Measurements from ENCODE around the gene CLDN14. TPM values are rescaled to one million over a fixed set of nuclear protein-coding genes. Genes with fewer than 3 reads are reported as not detected.

Gene CLDN14
- total RNA-seq, 1 donor from 2014 or later = not detected

GRCh38 chr21:36507397-36508018, 27.6 kb upstream of the CLDN14 start:
- Histone ChIP-seq H3K4me3 (no peak overlapping the region), H3K27ac (no peak overlapping the region), H3K4me1 (peaks cover 25% of the 10 kb centered on the region), H3K36me3 (no peaks in the 10 kb centered on the region), H3K27me3 (no peaks in the 10 kb centered on the region), H3K9me3 (no peaks in the 10 kb centered on the region)
- intact Hi-C loops (cut with DNase I) = no loop called here
- TF ChIP-seq POLR2A (IDR thresholded peaks at IDR 0.05) = no peak
- no peak for TF ChIP-seq CTCF (IDR thresholded peaks at IDR 0.05)
- no peak for DNase-seq (ENCODE audit: extremely low spot score in 2 of 2)

DNA sequence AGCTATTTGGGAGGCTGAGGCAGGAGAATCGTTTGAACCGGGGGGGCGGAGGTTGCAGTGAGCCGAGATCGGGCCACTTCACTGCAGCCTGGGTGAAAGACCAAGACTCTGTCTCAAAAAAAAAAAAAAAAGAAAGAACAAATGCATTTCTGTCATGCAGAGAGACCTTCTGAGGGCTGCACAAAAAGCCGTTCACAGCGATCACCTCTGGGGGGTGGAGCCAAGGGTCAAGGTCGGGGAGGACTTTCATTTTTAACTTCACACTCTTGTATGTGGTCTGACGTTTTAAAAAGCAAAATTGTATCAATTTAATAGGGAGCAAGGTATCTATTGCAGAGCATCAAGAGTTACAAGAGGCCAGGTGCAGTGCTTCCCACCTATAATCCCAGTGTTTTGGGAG, 26.6 kb upstream of the CLDN14 start:
- TF ChIP-seq CTCF (IDR thresholded peaks at IDR 0.05) (no peak), POLR2A (IDR thresholded peaks at IDR 0.05) (no peak), POLR2AphosphoS5 (IDR thresholded peaks at IDR 0.05; ENCODE audit: insufficient read depth in 1 of 2, low read depth in 1 of 2) (no peak)
- no peak for DNase-seq (ENCODE audit: extremely low spot score in 2 of 2)
- H3K36me3 ChIP-seq = no peaks in the 10 kb centered on the region
- no peak overlapping the region for H3K4me3 ChIP-seq
- H3K27me3 ChIP-seq = no peaks in the 10 kb centered on the region
- intact Hi-C loops (cut with DNase I) = no loop called here
- H3K9me3 ChIP-seq = no peaks in the 10 kb centered on the region
- H3K4me1 ChIP-seq = peaks cover 21% of the 10 kb centered on the region
- H3K27ac ChIP-seq = no peak overlapping the region

DNA sequence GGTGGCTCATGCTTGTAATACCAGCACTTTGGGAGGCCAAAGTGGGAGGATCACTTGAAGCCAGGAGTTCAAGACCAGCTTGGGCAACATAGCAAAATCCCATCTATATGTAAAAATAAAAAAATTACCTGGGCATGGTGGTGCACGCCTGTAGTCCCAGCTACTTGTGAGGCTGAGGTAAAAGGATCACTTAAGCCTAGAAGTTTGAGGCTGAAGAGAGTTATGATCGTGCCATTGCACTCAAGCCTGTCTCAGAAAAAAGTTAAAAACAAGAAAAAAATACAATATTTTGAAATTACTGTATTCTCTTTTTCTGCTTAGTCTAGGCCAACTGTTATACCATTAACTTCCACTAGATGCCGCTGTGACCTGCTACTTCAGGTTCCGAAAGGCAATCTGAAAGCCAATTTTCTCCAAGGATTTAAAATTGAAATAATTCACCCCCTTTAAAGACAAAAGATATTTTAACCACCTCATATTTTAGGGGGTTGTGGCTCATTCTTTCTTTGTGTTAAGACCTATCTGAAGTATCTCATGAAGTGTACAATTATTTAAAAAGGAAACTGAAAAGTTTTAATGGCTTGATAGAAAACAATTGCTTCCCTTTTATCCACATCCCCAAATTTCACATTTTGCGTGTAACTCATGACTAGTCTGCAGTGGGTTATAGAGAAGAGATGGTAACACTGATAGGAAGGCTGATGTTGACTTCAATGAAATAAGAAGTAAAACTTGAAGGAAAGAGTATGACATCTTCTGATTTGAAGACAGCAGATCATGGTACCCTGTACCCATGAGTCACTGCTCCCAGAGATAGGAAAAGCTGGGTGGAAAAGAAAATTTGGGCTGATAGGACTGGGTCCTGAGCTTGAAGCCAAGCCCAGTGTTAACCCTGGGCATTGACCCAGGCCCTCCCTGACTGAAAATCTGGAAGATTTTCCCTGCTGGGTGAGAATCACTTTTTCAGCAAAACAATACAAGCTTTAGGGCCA, 24.4 kb upstream of the CLDN14 start:
- no peak overlapping the region for H3K27ac ChIP-seq
- intact Hi-C loops (cut with DNase I) = loop anchor here (5.0 kb wide), 1 partner anchor 423 kb away; no protein-coding TSS in a partner anchor
- no peaks in the 10 kb centered on the region for H3K9me3 ChIP-seq
- H3K27me3 ChIP-seq = no peaks in the 10 kb centered on the region
- no peak for TF ChIP-seq POLR2A (IDR thresholded peaks at IDR 0.05)
- peak in 1 of 2 donors; percentile 15 for TF ChIP-seq POLR2AphosphoS5 (IDR thresholded peaks at IDR 0.05; ENCODE audit: insufficient read depth in 1 of 2, low read depth in 1 of 2)
- TF ChIP-seq CTCF (IDR thresholded peaks at IDR 0.05) = peak; percentile 56 to 90 (median 72)
- no peaks in the 10 kb centered on the region for H3K36me3 ChIP-seq
- no peak for DNase-seq (ENCODE audit: extremely low spot score in 2 of 2)
- H3K4me1 ChIP-seq = peaks cover 22% of the 10 kb centered on the region
- H3K4me3 ChIP-seq = no peak overlapping the region

- no peak overlapping the region for H3K4me3 ChIP-seq
- H3K36me3 ChIP-seq = no peaks in the 10 kb centered on the region
- intact Hi-C loops (cut with DNase I) = loop anchor here (5.0 kb wide), 1 partner anchor 425 kb away; no protein-coding TSS in a partner anchor
- TF ChIP-seq POLR2AphosphoS5 (IDR thresholded peaks at IDR 0.05; ENCODE audit: insufficient read depth in 1 of 2, low read depth in 1 of 2) (no peak), CTCF (IDR thresholded peaks at IDR 0.05) (no peak), POLR2A (IDR thresholded peaks at IDR 0.05) (no peak)
- H3K4me1 ChIP-seq = peaks cover 24% of the 10 kb centered on the region
- no peaks in the 10 kb centered on the region for H3K9me3 ChIP-seq
- no peak overlapping the region for H3K27ac ChIP-seq
- no peaks in the 10 kb centered on the region for H3K27me3 ChIP-seq
- DNase-seq (ENCODE audit: extremely low spot score in 2 of 2) = no peak
Observed at GRCh38 chr21:36502365-36502764, 22.4 kb upstream of the CLDN14 start.

GRCh38 chr21:36501589-36501892, 21.6 kb upstream of the CLDN14 start:
- no peaks in the 10 kb centered on the region for H3K27me3 ChIP-seq
- peaks cover 24% of the 10 kb centered on the region for H3K4me1 ChIP-seq
- TF ChIP-seq CTCF (IDR thresholded peaks at IDR 0.05) (no peak), POLR2AphosphoS5 (IDR thresholded peaks at IDR 0.05; ENCODE audit: insufficient read depth in 1 of 2, low read depth in 1 of 2) (no peak), POLR2A (IDR thresholded peaks at IDR 0.05) (no peak)
- no peaks in the 10 kb centered on the region for H3K9me3 ChIP-seq
- DNase-seq (ENCODE audit: extremely low spot score in 2 of 2) = no peak
- no peaks in the 10 kb centered on the region for H3K36me3 ChIP-seq
- H3K27ac ChIP-seq = no peak overlapping the region
- intact Hi-C loops (cut with DNase I) = loop anchor here (5.0 kb wide), 1 partner anchor 426 kb away; no protein-coding TSS in a partner anchor
- no peak overlapping the region for H3K4me3 ChIP-seq
